Brain pericyte (primary cell): ENCODE measurements around the gene SPATA16.
"Not testable (repeated sequence)": the region's sequence is repeated elsewhere in the genome, so short reads cannot be mapped to it uniquely, and the experiment has no call there.

Experiments
- DNase-seq: peaks from one replicate; pipeline ENCODE4 v3.0.0-alpha.2; 2012; ENCODE audit warnings: low read depth, low spot score

Gene SPATA16

DNA sequence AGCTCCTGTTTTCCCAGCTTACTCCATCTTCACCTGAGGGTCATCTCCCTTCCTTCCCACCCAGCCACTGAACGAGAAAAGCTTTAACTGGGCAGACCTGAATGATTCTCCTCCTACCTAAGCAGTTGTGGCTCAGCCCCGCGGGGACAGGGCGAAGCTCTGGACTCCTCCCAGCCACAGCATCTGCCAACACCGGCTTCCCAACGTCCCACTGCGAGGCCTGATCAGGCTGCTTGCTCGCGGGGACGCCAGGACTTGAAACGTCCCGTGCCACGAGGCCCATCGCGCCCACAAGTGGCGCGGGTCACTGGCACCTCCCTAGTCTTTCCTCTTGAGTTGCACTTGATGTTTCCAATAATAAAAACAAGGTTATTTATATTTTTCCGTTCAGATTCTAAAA is at the start of gene SPATA16:
Gene SPATA16 (minus strand): TSS at position 250 of the 400 bp plus-strand sequence. CDS start 23,504 bp downstream, outside the sequence.
- DNase-seq = no peak

DNA sequence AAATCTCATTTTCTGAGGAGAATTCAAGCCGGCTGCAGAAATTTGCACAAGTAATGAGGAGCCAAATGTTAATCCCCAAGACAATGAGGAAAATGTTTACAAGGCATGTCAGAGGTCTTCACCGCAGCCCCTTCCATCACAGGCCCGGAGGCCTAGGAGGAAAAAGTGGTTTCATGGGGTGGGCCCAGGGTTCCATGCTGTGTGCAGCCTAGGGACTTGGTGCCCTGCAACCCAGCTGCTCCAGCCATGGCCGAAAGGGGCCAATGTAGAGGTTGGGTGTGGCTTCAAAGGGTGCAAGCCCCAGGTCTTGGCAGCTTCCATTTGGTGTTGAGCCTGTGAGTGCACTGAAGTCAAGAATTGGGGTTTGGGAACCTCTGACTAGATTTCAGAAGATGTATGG is 42.0 kb upstream of the SPATA16 start:
- not testable (repeated sequence) for DNase-seq

- no peak for DNase-seq
Observed at GRCh38 chr3:173173652-173174051, 32.6 kb upstream of the SPATA16 start.

DNA sequence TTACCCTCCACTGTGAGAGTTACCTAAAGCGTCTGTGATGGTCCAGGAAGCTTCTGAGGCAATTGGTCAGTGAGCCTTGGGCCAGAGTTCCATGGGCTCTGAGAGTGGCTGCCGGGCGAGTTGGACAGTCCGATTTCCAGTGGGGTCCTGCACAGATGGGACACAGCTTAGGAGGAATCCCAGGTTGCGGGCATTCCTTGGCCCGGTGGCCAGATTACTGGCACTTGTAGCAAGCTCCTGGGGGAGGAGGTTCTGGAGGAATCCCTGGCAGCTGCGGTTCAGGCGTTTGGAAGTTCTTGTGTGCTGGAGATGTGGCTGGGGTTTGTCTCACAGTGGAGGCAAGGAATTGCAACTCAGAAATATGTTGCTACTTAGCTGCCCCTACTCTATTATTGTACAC is 18.1 kb upstream of the SPATA16 start:
- DNase-seq = not testable (repeated sequence)

DNA sequence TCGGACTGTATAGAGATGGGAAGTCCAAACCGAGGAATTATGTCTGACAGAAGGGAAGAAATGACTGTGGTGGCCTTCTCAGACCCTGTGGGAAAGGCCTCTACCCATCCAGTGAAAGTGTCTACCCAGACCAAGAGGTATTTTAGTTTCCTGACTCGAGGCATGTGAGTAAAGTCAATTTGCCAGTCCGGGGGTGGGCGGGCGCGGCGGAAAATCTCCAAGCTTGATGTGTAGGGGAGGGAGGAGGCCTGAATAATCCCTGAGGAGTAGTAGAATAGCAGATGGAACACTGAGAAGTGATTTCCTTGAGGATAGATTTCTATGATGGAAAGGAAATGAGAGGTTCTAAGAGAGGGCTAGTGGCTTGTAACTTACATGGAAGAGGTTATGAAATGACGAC is 15.5 kb upstream of the SPATA16 start:
- DNase-seq = not testable (repeated sequence)

GRCh38 chr3:173153631-173154030 is 12.6 kb upstream of the SPATA16 start:
- no peak for DNase-seq

DNA sequence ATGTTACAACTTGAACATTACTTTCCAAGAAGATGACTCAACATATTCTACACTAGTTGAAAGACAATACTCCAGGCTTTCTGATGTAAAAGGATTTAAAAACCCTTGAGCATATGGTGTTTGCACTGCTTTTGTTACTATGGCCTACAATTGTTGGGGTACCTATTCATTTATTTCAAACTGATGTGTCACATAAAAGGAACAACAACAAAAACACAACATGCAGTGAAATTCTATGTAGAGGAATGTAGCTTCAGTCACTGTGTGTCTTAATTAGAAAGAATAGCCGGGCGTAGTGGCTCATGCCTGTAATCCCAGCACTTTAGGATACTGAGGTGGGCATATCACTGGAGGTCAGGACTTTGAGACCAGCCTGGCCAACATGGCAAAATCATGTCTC is 1.6 kb downstream of the SPATA16 start:
- DNase-seq = no peak

DNA sequence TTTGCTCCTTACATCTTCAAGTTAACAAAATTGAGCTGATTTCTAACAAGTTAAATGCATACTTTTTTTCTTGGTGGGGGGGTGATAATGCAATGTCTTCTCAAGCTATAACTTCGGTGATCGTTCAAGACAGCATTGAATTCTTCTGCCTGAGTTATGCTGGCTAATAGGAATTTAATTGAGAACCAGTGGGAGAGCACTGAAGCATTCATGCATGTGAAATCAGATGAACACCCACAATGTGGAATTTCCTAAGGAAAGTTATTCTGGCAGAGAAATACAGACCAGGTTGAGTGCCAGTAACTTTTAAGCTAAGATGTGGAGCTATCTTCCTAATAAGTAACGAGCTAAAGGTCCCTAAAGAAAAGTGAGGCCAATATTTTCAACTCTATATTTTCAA is 3.0 kb downstream of the SPATA16 start:
- DNase-seq = no peak

GRCh38 chr3:173135059-173135458 is 6.0 kb downstream of the SPATA16 start:
- DNase-seq = no peak

DNA sequence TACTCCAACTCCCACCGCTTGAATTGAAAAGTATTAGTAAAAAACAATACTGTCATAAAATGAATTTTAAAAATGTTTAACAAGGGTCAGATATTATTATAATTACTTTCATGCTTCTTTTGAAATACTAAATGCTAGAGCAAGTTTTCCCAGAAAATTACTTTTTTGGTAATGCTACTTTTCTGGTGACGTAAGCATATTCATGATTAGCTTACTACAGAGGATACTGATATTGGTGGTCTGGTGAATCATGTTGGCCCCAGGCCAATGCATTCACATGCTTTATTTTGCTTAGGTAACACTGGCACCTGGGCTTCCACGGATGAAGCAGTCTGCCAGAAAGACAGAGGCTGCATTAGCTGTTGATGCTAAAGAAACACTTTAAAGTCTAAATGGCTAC is 12.4 kb downstream of the SPATA16 start:
- DNase-seq = no peak

DNA sequence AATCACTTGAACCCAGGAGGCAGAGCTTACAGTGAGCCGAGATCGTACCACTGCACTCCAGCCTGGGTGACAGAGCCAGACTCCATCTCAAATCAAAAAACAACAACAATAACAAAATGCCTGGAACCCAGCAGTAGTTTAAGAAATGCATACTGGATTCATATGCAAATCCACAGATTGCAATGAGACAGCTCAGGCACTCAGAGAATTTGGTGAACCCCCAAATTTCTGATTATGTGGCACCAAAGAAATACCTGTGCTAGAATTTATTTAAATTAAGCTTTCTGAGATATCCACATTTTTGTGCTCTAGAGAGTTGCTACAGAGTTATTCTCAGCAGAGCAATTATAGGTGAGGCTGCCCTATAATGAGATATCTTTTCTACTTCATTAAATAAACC is 29.7 kb downstream of the SPATA16 start:
- DNase-seq = no peak

DNA sequence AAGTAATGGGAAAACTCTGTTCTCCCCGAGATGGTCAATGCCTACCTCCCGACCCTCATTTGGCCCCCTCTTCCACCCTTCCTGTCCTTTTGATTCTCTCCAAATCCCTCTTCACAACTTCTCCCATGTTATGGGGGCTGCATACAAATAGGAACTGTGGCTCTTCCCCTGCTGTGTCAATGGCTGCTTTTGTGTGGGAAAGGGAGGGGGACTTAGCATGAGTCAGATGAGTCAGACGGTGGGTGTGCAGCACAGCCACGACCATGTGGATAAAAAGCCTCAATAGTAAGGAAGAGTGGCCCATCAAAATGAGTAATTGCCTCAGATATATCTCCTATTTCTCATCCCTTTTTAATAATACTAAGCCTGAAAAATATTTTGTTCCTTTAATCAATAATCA is 31.9 kb downstream of the SPATA16 start:
- DNase-seq = no peak

DNA sequence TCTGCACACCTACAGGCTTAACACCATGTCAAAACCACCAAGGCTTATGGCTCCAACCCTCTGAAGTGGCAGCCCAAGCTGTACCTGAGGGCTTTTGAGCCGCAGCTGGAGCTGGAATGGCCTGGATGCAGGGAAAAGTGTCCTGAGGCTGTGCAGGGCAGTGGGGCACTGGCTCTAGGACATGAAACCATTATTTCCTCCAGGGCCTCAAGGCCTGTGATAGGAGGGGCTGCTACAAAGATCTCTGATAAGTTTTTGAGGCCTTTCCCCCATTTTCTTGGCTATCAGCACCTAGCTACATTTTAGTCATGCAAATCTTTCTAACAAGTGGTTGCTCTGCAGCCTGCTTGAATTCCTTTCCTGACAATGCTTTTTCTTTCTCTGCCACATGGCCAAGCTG is 37.6 kb downstream of the SPATA16 start:
- no peak for DNase-seq

DNA sequence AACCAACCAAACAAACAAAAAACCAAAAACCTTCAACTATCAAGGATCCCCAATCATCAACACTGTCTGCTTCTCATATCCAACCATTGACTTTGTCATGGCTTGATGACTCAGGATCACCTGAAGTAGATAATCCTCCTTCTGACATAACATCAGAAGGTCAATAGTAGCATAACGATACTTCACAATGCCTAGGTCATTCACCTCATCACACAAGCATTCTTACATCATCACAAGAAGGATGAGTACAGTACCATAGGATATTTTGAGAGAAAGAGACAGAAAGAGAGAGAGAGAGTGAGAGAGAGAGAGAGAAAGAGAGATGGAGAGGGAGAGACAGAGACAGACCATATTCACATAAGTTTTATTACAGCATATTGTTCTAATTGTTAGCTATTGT is 42.1 kb downstream of the SPATA16 start:
- no peak for DNase-seq

DNA sequence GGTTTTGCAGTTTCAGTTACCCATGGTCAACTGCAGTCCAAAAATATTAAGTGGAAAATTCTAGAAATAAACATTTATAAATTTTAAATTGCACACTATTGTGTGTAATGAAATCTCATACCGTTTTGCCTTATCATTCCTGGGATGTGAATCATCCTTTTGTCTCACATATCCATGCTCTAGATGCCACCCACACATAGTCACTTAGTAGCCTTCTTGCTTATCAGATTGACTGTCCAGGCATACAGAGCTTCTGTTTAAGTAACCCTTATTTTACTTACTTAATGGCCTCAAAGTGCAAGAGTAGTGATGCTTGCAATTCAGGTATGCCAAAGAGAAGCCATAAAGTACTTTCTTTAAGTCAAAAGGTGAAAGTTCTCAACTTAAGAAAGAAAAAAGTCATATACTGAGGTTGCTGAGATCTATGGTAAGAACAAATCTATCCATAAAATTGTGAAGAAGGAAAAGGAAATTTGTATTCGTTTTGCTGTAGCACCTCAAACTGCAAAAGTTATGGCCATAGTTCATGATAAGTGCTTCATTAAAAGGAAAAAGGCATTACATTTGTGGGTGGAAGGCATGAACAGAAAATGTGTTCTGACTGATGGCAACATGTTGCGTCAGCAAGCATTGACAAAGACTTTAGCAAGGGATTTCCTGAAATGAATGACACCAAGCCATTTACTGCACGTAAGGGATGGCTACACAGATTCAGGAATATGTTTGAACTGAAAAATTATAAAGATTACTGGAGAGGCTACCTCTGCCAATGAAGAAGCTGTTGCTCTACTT is 43.8 kb downstream of the SPATA16 start:
- no peak for DNase-seq

- no peak for DNase-seq
Observed at GRCh38 chr3:173096140-173096539, 44.9 kb downstream of the SPATA16 start.

DNA sequence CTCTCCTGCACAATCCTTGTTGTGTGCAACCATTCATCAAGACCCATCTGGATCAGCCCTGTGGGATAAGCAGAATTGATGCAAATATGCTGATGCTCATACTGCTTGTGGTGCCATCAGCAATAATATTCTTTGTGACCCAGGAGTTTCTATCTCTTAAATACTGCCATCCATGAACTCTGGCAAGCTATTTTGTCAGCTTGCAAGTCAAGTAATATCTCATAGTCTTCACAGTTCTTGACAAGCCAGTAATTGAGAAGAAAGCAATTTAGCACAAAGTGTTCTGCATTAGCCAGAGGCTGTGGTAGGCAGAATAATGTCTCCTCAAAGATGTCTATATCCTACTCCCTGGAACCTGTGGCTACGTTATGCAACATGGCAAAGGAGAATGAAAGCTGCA is 49.0 kb downstream of the SPATA16 start:
- no peak for DNase-seq

- no peak for DNase-seq
Observed at GRCh38 chr3:173090492-173090891, 50.5 kb downstream of the SPATA16 start.

DNA sequence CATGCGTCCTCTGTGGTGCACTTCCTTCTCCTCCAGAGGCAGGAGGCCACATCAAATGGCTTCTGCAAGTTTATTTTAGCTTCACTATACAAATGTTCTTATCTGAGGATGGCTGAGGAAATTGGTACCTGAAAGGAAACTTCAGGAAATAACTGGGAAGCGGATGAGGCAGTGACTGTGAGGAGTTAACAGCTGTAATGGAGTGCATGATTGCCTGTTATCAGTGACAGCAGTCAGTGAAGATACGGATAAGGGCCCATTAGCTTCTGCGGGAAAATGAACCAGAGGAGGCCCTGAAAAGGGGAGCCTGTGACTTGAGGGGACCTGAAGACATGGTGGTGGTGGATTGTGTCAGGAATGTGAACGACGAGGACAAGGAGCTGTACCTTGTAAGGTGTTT is 51.8 kb downstream of the SPATA16 start:
- DNase-seq = no peak

DNA sequence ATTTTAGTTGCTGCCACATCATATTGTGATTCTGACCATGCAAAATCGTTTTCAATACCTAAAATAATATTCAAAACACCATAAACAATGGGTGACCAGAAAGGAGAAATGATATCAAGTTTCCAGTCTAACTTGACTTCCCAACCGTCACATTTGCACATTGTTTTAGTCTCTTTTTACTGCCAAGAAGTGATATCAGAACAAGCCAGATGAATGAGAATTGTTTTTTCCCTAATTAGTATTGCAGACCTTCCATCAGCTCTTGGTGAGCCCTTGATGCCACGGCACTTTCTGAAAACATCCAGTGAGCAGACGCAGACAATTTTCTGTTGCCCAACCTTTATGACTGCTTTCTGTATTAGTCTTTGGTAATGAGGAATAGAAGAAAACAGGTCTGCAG is 62.5 kb downstream of the SPATA16 start:
- no peak for DNase-seq

DNA sequence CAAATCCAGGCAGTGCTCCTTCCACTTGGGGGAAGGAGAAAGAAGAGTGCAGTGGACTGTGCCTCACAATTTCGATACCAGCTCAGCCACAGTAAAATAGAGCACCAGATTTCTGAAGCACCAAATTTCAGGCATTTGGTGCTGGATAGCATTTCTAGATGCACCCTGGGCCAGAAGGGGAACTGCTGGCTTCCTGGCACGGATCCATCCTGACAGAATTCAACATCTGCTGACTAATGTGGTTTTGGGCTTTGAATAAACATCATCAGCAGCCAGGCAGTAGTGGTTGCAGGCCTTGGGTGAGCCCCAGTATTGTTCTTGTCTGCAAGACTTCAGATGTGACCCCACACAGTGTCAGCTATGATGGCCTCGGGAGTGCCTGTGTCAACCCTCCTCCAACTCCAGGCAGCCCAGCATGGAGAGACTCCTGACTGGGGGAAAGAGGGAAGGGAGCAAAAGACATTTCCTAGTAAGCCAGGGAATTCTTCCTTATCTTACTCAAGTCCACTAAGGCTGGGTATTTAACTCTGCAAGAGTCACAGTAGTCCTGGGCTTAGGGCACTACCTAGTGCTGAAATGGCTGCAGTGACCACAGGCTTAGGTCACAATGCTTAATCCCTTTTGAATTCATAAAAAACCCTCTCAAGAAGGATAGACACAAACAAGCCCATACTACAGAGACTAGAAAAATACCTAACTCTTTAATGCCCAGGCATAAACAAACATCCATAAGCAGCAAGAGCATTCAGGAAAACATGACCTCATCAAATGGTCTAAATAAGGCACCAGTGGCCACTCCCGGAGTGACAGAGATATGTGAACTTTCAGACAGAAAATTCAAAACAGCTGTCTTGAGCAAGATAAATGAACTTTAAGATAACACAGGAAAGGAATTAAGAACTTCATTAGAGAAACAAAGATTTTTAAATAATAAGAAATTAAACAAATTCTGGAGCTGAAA is 74.7 kb downstream of the SPATA16 start:
- DNase-seq = no peak

DNA sequence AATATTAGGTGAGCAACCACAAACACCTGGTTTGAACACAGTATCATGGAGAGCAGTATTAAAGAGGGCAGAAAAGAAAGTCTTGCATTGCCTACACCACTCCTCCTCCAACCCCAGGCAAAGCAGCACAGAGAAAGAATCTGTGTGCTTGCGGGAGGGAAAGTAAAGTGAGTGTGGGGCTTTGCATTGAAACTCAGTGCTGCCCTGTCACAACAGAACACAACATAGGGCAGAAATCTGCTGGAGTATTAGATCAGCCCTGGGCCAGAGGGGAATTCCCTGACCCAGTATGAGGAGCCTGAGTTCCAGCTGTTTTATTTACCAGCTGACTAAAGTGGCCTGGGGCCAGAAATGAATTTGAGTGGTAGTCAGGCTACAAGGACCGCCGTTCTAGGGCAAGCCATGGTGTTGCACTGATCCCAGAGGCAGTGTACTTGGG is 75.5 kb downstream of the SPATA16 start:
- no peak for DNase-seq

GRCh38 chr3:173064631-173065030 is 76.4 kb downstream of the SPATA16 start:
- no peak for DNase-seq
